Astrocyte (in vitro differentiated cells and primary cell): ENCODE measurements around the gene ITPRIPL2.

Source experiments
- CTCF ChIP-seq: IDR thresholded peaks from 2 replicates; pipeline ENCODE4 v1.5.1; 2011; ENCODE audit warnings: low read depth, mild to moderate bottlenecking, inconsistent platforms, low read length, moderate library complexity; ENCODE audit not compliant: insufficient read depth
- EZH2 ChIP-seq: IDR thresholded peaks from 2 replicates; pipeline ENCODE4 v1.6.1; 2012; ENCODE audit warnings: mild to moderate bottlenecking, low read length, inconsistent platforms; ENCODE audit not compliant: insufficient read depth

GRCh38 chr16:19167710-19168370 is 54.1 kb downstream of the ITPRIPL2 start, which contains the start of gene SYT17:
- TF ChIP-seq CTCF (peak; percentile 8), EZH2 (peak; percentile 16)
